ENCODE results near the gene RNF115.

RNF115 gene

DNA sequence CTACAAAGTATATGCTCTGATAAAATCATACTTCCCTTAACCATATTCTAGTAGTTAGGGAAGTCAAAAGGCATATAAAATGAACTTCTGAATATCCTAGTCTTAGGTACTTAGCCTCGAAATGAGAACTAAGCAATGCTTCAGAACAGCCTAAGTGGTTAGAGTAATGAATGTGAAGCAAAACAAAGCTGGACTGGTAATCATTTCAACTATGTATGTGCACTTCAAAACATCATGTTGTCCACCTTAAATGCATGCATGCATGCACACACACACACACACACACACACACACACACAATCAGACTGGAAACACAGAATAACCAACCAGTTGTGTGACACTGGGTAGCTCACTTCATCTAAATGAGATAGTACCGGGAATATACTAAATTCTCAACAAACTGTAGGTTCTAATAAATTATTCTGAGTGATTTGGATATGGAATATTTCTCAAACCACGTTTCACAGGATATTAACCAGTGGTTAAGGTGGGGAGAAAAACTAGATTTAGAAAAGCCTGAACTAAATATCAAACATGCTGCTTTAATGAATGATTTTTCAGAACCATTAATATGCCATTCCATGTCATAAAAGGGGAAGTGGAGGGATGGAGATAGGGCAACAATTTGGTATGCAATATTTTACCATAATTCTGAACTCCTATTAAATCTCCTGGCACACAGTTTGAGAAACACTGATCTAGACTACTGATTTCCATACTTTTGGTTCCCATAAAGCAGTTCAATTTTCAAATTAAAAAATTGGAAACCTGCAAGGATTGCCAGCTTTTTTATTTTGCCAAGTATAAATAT lies 19.5 kb downstream of the RNF115 start:
- Histone ChIP-seq H3K9ac (ENCODE audit: low read length) (no peak overlapping the region), H2AK5ac (ENCODE audit: low read length) (no peak overlapping the region), H2AFZ (ENCODE audit: insufficient read depth, low read length, poor library complexity) (no peak overlapping the region), H4K8ac (ENCODE audit: low read depth, low read length) (no peak overlapping the region), H3K4ac (ENCODE audit: low read depth, low read length) (no peak overlapping the region), H3K4me3 (ENCODE audit: low read depth, low read length) (no peak overlapping the region), H3K79me2 (ENCODE audit: control insufficient read depth, insufficient read depth, low read length, poor library complexity) (no peaks in the 10 kb centered on the region), H3K36me3 (ENCODE audit: control insufficient read depth in 1 of 2, insufficient read depth in 2 of 2, low read length in 2 of 2) (peaks cover 0 to 2% of the 10 kb centered on the region in 2 experiments), H3K27me3 (ENCODE audit: insufficient read depth, low read length) (no peaks in the 10 kb centered on the region), H3K79me1 (ENCODE audit: low read length) (no peaks in the 10 kb centered on the region), H3K14ac (ENCODE audit: low read length) (no peak overlapping the region), H3K23ac (ENCODE audit: low read length) (no peak overlapping the region), H2BK12ac (ENCODE audit: low read length) (no peak overlapping the region), H2BK120ac (ENCODE audit: insufficient read depth, low read length, poor library complexity) (no peak overlapping the region), H3K18ac (ENCODE audit: low read length) (no peak overlapping the region), H3K4me1 (ENCODE audit: control insufficient read depth in 1 of 2, insufficient read depth in 2 of 2, low read length in 2 of 2) (no peaks in the 10 kb centered on the region), H3K4me2 (ENCODE audit: low read length) (no peak overlapping the region), H3K9me3 (ENCODE audit: insufficient read depth, low read depth, low read length) (no peaks in the 10 kb centered on the region), H2BK5ac (ENCODE audit: low read depth, low read length, poor library complexity) (no peak overlapping the region), H3K27ac (ENCODE audit: low read depth, low read length) (no peak overlapping the region), H4K12ac (ENCODE audit: low read depth, low read length) (no peak overlapping the region), H4K91ac (ENCODE audit: low read depth, low read length) (no peak overlapping the region)
- WGBS (ENCODE audit: extremely low coverage, insufficient coverage, insufficient read length) = no CpG with 5 or more reads among the region's 3 CpGs
- DNase-seq = peak in 1 of 2 donors; percentile 3

DNA sequence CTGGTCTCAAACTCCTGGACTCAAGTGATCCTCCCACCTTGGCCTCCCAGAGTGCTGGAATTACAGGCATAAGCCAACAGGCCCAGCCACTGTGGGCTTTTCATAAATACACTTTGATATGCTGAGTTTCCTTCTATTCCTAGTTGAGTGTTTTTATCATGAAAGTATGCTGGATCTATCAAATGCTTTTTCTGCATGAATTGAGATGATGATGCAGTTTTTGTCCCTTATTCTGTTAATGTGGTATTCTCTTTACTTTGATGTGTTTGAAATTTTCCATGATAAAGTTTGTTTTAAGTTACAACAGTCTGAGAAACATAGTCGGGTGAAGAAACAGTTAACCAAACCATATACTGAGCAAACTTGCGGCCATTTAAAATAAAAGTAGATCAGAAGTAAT lies 24.1 kb downstream of the RNF115 start:
- H4K91ac ChIP-seq (ENCODE audit: low read depth, low read length) = no peak overlapping the region
- no peak overlapping the region for H3K4me3 ChIP-seq (ENCODE audit: low read depth, low read length)
- H4K8ac ChIP-seq (ENCODE audit: low read depth, low read length) = no peak overlapping the region
- H2BK12ac ChIP-seq (ENCODE audit: low read length) = no peak overlapping the region
- no peak overlapping the region for H3K4me2 ChIP-seq (ENCODE audit: low read length)
- no peaks in the 10 kb centered on the region for H3K27me3 ChIP-seq (ENCODE audit: insufficient read depth, low read length)
- no peaks in the 10 kb centered on the region for H3K79me1 ChIP-seq (ENCODE audit: low read length)
- peaks cover 0 to 6% of the 10 kb centered on the region in 2 experiments for H3K36me3 ChIP-seq (ENCODE audit: control insufficient read depth in 1 of 2, insufficient read depth in 2 of 2, low read length in 2 of 2)
- H3K9ac ChIP-seq (ENCODE audit: low read length) = no peak overlapping the region
- no peak overlapping the region for H2AFZ ChIP-seq (ENCODE audit: insufficient read depth, low read length, poor library complexity)
- H3K18ac ChIP-seq (ENCODE audit: low read length) = no peak overlapping the region
- DNase-seq = no peak
- H3K4me1 ChIP-seq (ENCODE audit: control insufficient read depth in 1 of 2, insufficient read depth in 2 of 2, low read length in 2 of 2) = no peaks in the 10 kb centered on the region
- H3K9me3 ChIP-seq (ENCODE audit: insufficient read depth, low read depth, low read length) = peaks cover 2% of the 10 kb centered on the region
- H2AK5ac ChIP-seq (ENCODE audit: low read length) = no peak overlapping the region
- H3K27ac ChIP-seq (ENCODE audit: low read depth, low read length) = no peak overlapping the region
- no peak overlapping the region for H3K14ac ChIP-seq (ENCODE audit: low read length)
- H3K79me2 ChIP-seq (ENCODE audit: control insufficient read depth, insufficient read depth, low read length, poor library complexity) = no peaks in the 10 kb centered on the region
- no peak overlapping the region for H2BK5ac ChIP-seq (ENCODE audit: low read depth, low read length, poor library complexity)
- H4K12ac ChIP-seq (ENCODE audit: low read depth, low read length) = no peak overlapping the region
- no peak overlapping the region for H2BK120ac ChIP-seq (ENCODE audit: insufficient read depth, low read length, poor library complexity)
- no CpG with 5 or more reads among the region's 2 CpGs for WGBS (ENCODE audit: extremely low coverage, insufficient coverage, insufficient read length)
- no peak overlapping the region for H3K4ac ChIP-seq (ENCODE audit: low read depth, low read length)
- no peak overlapping the region for H3K23ac ChIP-seq (ENCODE audit: low read length)

DNA sequence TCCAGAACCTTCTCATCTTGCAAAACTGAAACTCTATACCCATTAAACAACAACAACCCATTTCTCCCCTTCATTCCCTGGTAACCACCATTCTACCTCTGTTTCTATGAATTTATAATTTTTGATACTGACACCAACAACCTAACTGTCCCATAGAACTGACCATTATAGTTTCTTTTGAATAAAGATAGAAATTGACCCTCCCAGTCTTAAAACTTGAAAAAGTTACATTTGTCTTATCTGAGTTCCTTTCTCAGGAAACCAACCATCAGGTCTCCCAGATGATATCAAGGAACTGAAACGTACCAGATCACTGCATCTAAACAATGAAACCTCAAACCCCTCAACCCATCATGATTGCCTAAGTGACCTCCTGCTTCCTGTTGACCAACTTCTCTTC lies 27.1 kb downstream of the RNF115 start:
- Histone ChIP-seq H4K8ac (ENCODE audit: low read depth, low read length) (no peak overlapping the region), H3K27ac (ENCODE audit: low read depth, low read length) (no peak overlapping the region)

DNA sequence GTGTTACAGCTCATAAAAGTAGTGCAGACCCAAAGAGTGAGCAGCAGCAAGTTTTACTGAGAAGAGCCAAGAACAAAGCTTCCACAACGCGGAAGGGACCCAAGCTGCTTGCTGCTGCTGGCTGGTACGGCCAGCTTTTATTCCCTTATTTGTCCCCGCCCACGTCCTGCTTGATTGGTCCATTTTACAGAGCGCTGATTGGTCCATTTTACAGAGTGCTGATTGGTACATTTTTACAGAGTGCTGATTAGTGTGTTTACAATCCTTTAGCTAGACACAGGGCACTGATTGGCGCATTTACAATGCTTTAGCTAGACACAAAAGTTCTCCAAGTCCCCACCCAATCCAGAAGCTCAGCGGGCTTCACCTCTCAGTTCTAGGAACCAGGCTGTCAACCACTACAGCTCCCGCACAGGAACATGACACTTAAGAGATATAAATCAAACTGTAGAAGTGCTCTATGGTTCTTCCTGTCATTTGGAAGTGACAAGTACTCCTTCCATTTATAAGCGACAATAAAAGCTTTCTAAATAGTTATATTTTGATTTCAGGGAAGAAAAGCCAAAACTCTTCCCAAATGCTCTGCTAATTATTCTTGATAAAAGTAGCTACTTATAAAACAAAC lies 28.5 kb downstream of the RNF115 start:
- no peak overlapping the region for H2BK12ac ChIP-seq (ENCODE audit: low read length)
- no peak overlapping the region for H2AK5ac ChIP-seq (ENCODE audit: low read length)
- H4K12ac ChIP-seq (ENCODE audit: low read depth, low read length) = no peak overlapping the region
- no peak overlapping the region for H3K4me3 ChIP-seq (ENCODE audit: low read depth, low read length)
- no peaks in the 10 kb centered on the region for H3K79me1 ChIP-seq (ENCODE audit: low read length)
- no peak overlapping the region for H4K8ac ChIP-seq (ENCODE audit: low read depth, low read length)
- peaks cover 2 to 8% of the 10 kb centered on the region in 2 experiments for H3K36me3 ChIP-seq (ENCODE audit: control insufficient read depth in 1 of 2, insufficient read depth in 2 of 2, low read length in 2 of 2)
- no peaks in the 10 kb centered on the region for H3K27me3 ChIP-seq (ENCODE audit: insufficient read depth, low read length)
- no peak overlapping the region for H3K4me2 ChIP-seq (ENCODE audit: low read length)
- no peak overlapping the region for H2BK120ac ChIP-seq (ENCODE audit: insufficient read depth, low read length, poor library complexity)
- peaks cover 2% of the 10 kb centered on the region for H3K9me3 ChIP-seq (ENCODE audit: insufficient read depth, low read depth, low read length)
- no CpG with 5 or more reads among the region's 10 CpGs for WGBS (ENCODE audit: extremely low coverage, insufficient coverage, insufficient read length)
- no peak overlapping the region for H3K27ac ChIP-seq (ENCODE audit: low read depth, low read length)
- H3K18ac ChIP-seq (ENCODE audit: low read length) = no peak overlapping the region
- no peak overlapping the region for H3K4ac ChIP-seq (ENCODE audit: low read depth, low read length)
- H3K23ac ChIP-seq (ENCODE audit: low read length) = no peak overlapping the region
- H3K79me2 ChIP-seq (ENCODE audit: control insufficient read depth, insufficient read depth, low read length, poor library complexity) = no peaks in the 10 kb centered on the region
- H4K91ac ChIP-seq (ENCODE audit: low read depth, low read length) = no peak overlapping the region
- H2BK5ac ChIP-seq (ENCODE audit: low read depth, low read length, poor library complexity) = no peak overlapping the region
- H3K9ac ChIP-seq (ENCODE audit: low read length) = no peak overlapping the region
- H2AFZ ChIP-seq (ENCODE audit: insufficient read depth, low read length, poor library complexity) = no peak overlapping the region
- no peak for DNase-seq
- no peak overlapping the region for H3K14ac ChIP-seq (ENCODE audit: low read length)
- no peaks in the 10 kb centered on the region for H3K4me1 ChIP-seq (ENCODE audit: control insufficient read depth in 1 of 2, insufficient read depth in 2 of 2, low read length in 2 of 2)

More for the DNA sequence above, 27.1 kb downstream of the RNF115 start:
- Histone ChIP-seq H2BK120ac (ENCODE audit: insufficient read depth, low read length, poor library complexity) (no peak overlapping the region), H2BK5ac (ENCODE audit: low read depth, low read length, poor library complexity) (no peak overlapping the region), H3K14ac (ENCODE audit: low read length) (no peak overlapping the region), H2AK5ac (ENCODE audit: low read length) (no peak overlapping the region), H3K4me3 (ENCODE audit: low read depth, low read length) (no peak overlapping the region), H2AFZ (ENCODE audit: insufficient read depth, low read length, poor library complexity) (no peak overlapping the region), H4K91ac (ENCODE audit: low read depth, low read length) (no peak overlapping the region), H3K9me3 (ENCODE audit: insufficient read depth, low read depth, low read length) (peaks cover 2% of the 10 kb centered on the region), H3K4me1 (ENCODE audit: control insufficient read depth in 1 of 2, insufficient read depth in 2 of 2, low read length in 2 of 2) (no peaks in the 10 kb centered on the region), H3K27me3 (ENCODE audit: insufficient read depth, low read length) (no peaks in the 10 kb centered on the region), H3K4ac (ENCODE audit: low read depth, low read length) (no peak overlapping the region), H3K79me2 (ENCODE audit: control insufficient read depth, insufficient read depth, low read length, poor library complexity) (no peaks in the 10 kb centered on the region), H3K79me1 (ENCODE audit: low read length) (no peaks in the 10 kb centered on the region), H3K9ac (ENCODE audit: low read length) (no peak overlapping the region), H4K12ac (ENCODE audit: low read depth, low read length) (no peak overlapping the region), H3K23ac (ENCODE audit: low read length) (no peak overlapping the region), H3K18ac (ENCODE audit: low read length) (no peak overlapping the region), H3K36me3 (ENCODE audit: control insufficient read depth in 1 of 2, insufficient read depth in 2 of 2, low read length in 2 of 2) (peaks cover 2 to 8% of the 10 kb centered on the region in 2 experiments), H2BK12ac (ENCODE audit: low read length) (no peak overlapping the region), H3K4me2 (ENCODE audit: low read length) (no peak overlapping the region)
- no peak for DNase-seq
- no CpG with 5 or more reads among the region's 1 CpG for WGBS (ENCODE audit: extremely low coverage, insufficient coverage, insufficient read length)

Measured in trophoblast cell (in vitro differentiated cells and primary cell).